OCI-LY1 (cell line): ENCODE data around the gene TCF4.
A peak's percentile ranks its signal among the peaks of the same experiment; 100 is the strongest.

Experiments
- H2AFZ ChIP-seq: fragments of 200-600 bp; sonication (generic), shearing (Covaris generic); 2 replicates; pipeline ENCODE4 v1.6.0; 2014; ENCODE audit warnings: antibody characterized with exemption, mild to moderate bottlenecking, low read length
- H3F3A ChIP-seq: fragments of 200-600 bp; sonication (generic), shearing (Covaris generic); 2 replicates; pipeline ENCODE4 v1.6.0; 2014; ENCODE audit warnings: mild to moderate bottlenecking, antibody characterized with exemption, low read length, moderate library complexity; ENCODE audit not compliant: insufficient read depth
- H3K27ac ChIP-seq: fragments of 200-600 bp; sonication (generic); 2 replicates; pipeline ENCODE4 v1.5.1; 2014; ENCODE audit warnings: low read length, mixed run types, mild to moderate bottlenecking, low read depth; ENCODE audit not compliant: poor library complexity, severe bottlenecking
- H3K27me3 ChIP-seq: fragments of 200-600 bp; sonication (generic); 2 replicates; pipeline ENCODE4 v1.6.0; 2014; ENCODE audit warnings: antibody characterized with exemption, mild to moderate bottlenecking, low read length, moderate library complexity; ENCODE audit not compliant: insufficient read depth
- H3K36me3 ChIP-seq: fragments of 200-600 bp; sonication (generic); 2 replicates; pipeline ENCODE4 v1.6.1; 2014; ENCODE audit warnings: mild to moderate bottlenecking, antibody characterized with exemption, low read length, moderate library complexity, mixed read lengths; ENCODE audit not compliant: insufficient read depth
- H3K4me1 ChIP-seq: fragments of 200-600 bp; sonication (generic); 2 replicates; pipeline ENCODE4 v1.5.1; 2014; ENCODE audit warnings: mild to moderate bottlenecking, low read length, moderate library complexity; ENCODE audit not compliant: insufficient read depth, severe bottlenecking
- H3K4me2 ChIP-seq: fragments of 200-600 bp; sonication (generic), shearing (Covaris generic); 2 replicates; pipeline ENCODE4 v1.6.1; 2014; ENCODE audit warnings: low read length
- H3K4me3 ChIP-seq: fragments of 200-600 bp; sonication (generic); 2 replicates; pipeline ENCODE4 v1.5.1; 2014; ENCODE audit warnings: low read length, low read depth, mild to moderate bottlenecking, mixed read lengths; ENCODE audit not compliant: poor library complexity, severe bottlenecking
- H3K79me2 ChIP-seq: fragments of 200-600 bp; shearing (Covaris generic); 2 replicates; pipeline ENCODE4 v1.6.1; 2016; ENCODE audit warnings: mixed run types, low read length, mixed read lengths; ENCODE audit not compliant: insufficient read depth
- H3K9ac ChIP-seq: fragments of 200-600 bp; sonication (generic), shearing (Covaris generic); 2 replicates; pipeline ENCODE4 v1.6.1; 2014; ENCODE audit warnings: mild to moderate bottlenecking, low read length, mixed read lengths
- H3K9me2 ChIP-seq: fragments of 200-600 bp; sonication (generic), shearing (Covaris generic); 2 replicates; pipeline ENCODE4 v1.6.1; 2014; ENCODE audit warnings: low read depth, mild to moderate bottlenecking, low read length, mixed read lengths
- H3K9me3 ChIP-seq: fragments of 200-600 bp; shearing (Covaris generic); 2 replicates; pipeline ENCODE4 v1.6.1; 2014; ENCODE audit warnings: low read length, mixed read lengths
- H4K20me1 ChIP-seq: fragments of 200-600 bp; sonication (generic), shearing (Covaris generic); 2 replicates; pipeline ENCODE4 v1.6.0; 2016; ENCODE audit warnings: mild to moderate bottlenecking, low read length; ENCODE audit not compliant: insufficient read depth
- EZH2 ChIP-seq: fragments of 200-600 bp; sonication (generic), shearing (Covaris generic); IDR thresholded peaks from 2 replicates; pipeline ENCODE4 v1.8.0; 2017; ENCODE audit warnings: borderline replicate concordance, mixed run types, mild to moderate bottlenecking, antibody characterized with exemption, low read length, moderate library complexity, mixed read lengths
- TF ChIP-seq, protein P1 (sequence below): fragments of 200-600 bp; sonication (generic), shearing (Covaris generic); IDR thresholded peaks from 2 replicates; pipeline ENCODE4 v1.5.1; 2017; ENCODE audit warnings: mild to moderate bottlenecking, antibody characterized with exemption, low read length, moderate library complexity, mixed read lengths

TCF4 gene

DNA sequence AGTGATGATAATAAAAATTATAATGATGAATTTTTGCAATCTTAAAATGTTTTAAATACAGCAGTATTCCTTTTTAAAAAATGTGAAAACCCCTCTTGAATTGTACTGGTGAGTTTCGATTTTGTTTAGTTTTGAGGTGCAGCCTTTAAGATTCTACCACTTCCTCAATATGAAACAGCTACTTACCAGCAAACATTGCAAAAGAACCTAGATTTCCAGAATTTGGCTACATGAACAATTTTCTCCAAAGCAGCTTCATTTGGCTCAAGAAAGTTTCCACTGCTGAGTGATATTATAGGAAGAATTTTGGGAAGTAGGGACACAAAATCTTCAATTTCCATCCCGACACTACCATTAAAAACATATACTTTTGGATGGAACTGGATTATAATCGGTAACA lies 12.0 kb downstream of the TCF4 start:
- Histone ChIP-seq H3K27ac (peak overlapping the region; percentile 40), H4K20me1 (no peaks in the 10 kb centered on the region), H3K9me2 (no peaks in the 10 kb centered on the region), H3K4me1 (peaks cover 96% of the 10 kb centered on the region), H3K9ac (no peak overlapping the region), H3K4me2 (peak overlapping the region; percentile 6; the same call in 1 of the 2 replicates), H3K36me3 (peaks cover 36% of the 10 kb centered on the region), H3K27me3 (no peaks in the 10 kb centered on the region), H3K4me3 (no peak overlapping the region), H3K79me2 (peaks cover 73% of the 10 kb centered on the region), H2AFZ (no peak overlapping the region), H3K9me3 (no peaks in the 10 kb centered on the region), H3F3A (no peaks in the 10 kb centered on the region)
- TF ChIP-seq EZH2, result no peak
- TF ChIP-seq, protein P1, sequence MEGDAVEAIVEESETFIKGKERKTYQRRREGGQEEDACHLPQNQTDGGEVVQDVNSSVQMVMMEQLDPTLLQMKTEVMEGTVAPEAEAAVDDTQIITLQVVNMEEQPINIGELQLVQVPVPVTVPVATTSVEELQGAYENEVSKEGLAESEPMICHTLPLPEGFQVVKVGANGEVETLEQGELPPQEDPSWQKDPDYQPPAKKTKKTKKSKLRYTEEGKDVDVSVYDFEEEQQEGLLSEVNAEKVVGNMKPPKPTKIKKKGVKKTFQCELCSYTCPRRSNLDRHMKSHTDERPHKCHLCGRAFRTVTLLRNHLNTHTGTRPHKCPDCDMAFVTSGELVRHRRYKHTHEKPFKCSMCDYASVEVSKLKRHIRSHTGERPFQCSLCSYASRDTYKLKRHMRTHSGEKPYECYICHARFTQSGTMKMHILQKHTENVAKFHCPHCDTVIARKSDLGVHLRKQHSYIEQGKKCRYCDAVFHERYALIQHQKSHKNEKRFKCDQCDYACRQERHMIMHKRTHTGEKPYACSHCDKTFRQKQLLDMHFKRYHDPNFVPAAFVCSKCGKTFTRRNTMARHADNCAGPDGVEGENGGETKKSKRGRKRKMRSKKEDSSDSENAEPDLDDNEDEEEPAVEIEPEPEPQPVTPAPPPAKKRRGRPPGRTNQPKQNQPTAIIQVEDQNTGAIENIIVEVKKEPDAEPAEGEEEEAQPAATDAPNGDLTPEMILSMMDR, result no peak

- H3K4me1 ChIP-seq, result peaks cover 96% of the 10 kb centered on the region
- H3K36me3 ChIP-seq, result peaks cover 44% of the 10 kb centered on the region
- H3K9me2 ChIP-seq, result no peaks in the 10 kb centered on the region
- H2AFZ ChIP-seq, result no peak overlapping the region
- no peaks in the 10 kb centered on the region for H3K9me3 ChIP-seq
- no peak overlapping the region for H3K27ac ChIP-seq
- H3K9ac ChIP-seq, result no peak overlapping the region
- no peaks in the 10 kb centered on the region for H3K27me3 ChIP-seq
- no peak overlapping the region for H3K4me3 ChIP-seq
- peaks cover 75% of the 10 kb centered on the region for H3K79me2 ChIP-seq
- TF ChIP-seq, protein P1, result no peak
- TF ChIP-seq EZH2, result no peak
- no peaks in the 10 kb centered on the region for H3F3A ChIP-seq
- H3K4me2 ChIP-seq, result no peak overlapping the region
- H4K20me1 ChIP-seq, result no peaks in the 10 kb centered on the region
These were observed 12.9 kb downstream of the TCF4 start for GRCh38 chr18:55575066-55575465.

DNA sequence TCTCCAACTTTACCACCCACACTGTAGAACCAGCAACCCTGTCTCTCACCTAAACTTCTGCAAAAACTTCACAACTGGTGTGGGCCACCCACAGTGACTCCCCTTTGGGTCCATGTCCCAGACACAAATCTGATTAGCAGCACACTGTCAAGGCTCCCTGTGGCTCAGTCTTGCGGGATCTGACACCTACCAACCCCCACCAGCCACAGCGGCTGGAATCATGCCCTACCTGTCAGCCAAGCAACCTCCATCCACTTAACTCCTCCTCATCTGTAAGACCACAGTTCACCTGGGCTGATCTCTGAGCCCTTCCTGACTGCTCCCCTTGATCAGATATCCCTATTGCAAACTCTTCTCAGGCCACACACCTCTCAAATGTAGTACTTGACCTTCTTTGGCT lies 14.6 kb downstream of the TCF4 start:
- Histone ChIP-seq H3K4me1 (peaks cover 84% of the 10 kb centered on the region), H3K27me3 (no peaks in the 10 kb centered on the region), H3F3A (no peaks in the 10 kb centered on the region), H4K20me1 (no peaks in the 10 kb centered on the region), H3K9me2 (no peaks in the 10 kb centered on the region), H3K4me3 (no peak overlapping the region), H3K79me2 (peaks cover 79% of the 10 kb centered on the region), H3K36me3 (peaks cover 53% of the 10 kb centered on the region), H2AFZ (no peak overlapping the region), H3K9ac (no peak overlapping the region), H3K9me3 (no peaks in the 10 kb centered on the region), H3K27ac (peak overlapping the region; percentile 37), H3K4me2 (no peak overlapping the region)
- TF ChIP-seq, protein P1, result no peak
- no peak for TF ChIP-seq EZH2
